HG03097 (cell line): ENCODE measurements around the gene CHD5.

Source experiments
- ATAC-seq: cut with Tn5 transposase; IDR thresholded peaks from one replicate; pipeline ENCODE4 v1.9.1; 2021; ENCODE audit not compliant: unreplicated experiment, low FRiP score

The CHD5 gene

GRCh38 chr1:6176779-6177178 is 3.3 kb downstream of the CHD5 start:
- ATAC-seq: no peak

- no peak for ATAC-seq
Measured at GRCh38 chr1:6175411-6175828, 4.7 kb downstream of the CHD5 start.

- no peak for ATAC-seq
Measured at GRCh38 chr1:6174621-6175410, 5.3 kb downstream of the CHD5 start.

- ATAC-seq: no peak
Measured at GRCh38 chr1:6172549-6172948, 7.6 kb downstream of the CHD5 start.

- ATAC-seq: no peak
Measured at GRCh38 chr1:6171548-6172124, 8.5 kb downstream of the CHD5 start.

- no peak for ATAC-seq
Measured at GRCh38 chr1:6170742-6171201, 9.3 kb downstream of the CHD5 start.

- ATAC-seq: no peak
Measured at GRCh38 chr1:6170116-6170741, 9.9 kb downstream of the CHD5 start.

GRCh38 chr1:6168947-6169586 is 11.1 kb downstream of the CHD5 start:
- ATAC-seq: no peak

- ATAC-seq: no peak
Measured at GRCh38 chr1:6167391-6168303, 12.5 kb downstream of the CHD5 start.

GRCh38 chr1:6166655-6167390 is 13.3 kb downstream of the CHD5 start:
- ATAC-seq: no peak

- no peak for ATAC-seq
Measured at GRCh38 chr1:6166221-6166620, 13.9 kb downstream of the CHD5 start.

- no peak for ATAC-seq
Measured at GRCh38 chr1:6165441-6165985, 14.6 kb downstream of the CHD5 start.

- no peak for ATAC-seq
Measured at GRCh38 chr1:6165027-6165426, 15.1 kb downstream of the CHD5 start.

GRCh38 chr1:6163973-6164617 is 16.0 kb downstream of the CHD5 start:
- no peak for ATAC-seq

GRCh38 chr1:6163191-6163972 is 16.7 kb downstream of the CHD5 start:
- no peak for ATAC-seq

- no peak for ATAC-seq
Measured at GRCh38 chr1:6162773-6163172, 17.3 kb downstream of the CHD5 start.

GRCh38 chr1:6162341-6162740 is 17.8 kb downstream of the CHD5 start:
- ATAC-seq: no peak

- no peak for ATAC-seq
Measured at GRCh38 chr1:6158181-6158580, 21.9 kb downstream of the CHD5 start.
